Measurements from ENCODE around the gene PARD3.

PARD3 gene

GRCh38 chr10:34195364-34196057 is 619.6 kb downstream of the PARD3 start:
- no peak for DNase-seq

GRCh38 chr10:34193931-34194626 is 621.0 kb downstream of the PARD3 start:
- DNase-seq: no peak

GRCh38 chr10:34192646-34193045 is 622.5 kb downstream of the PARD3 start:
- DNase-seq: no peak

- no peak for DNase-seq
Measured at GRCh38 chr10:34191406-34191805, 623.7 kb downstream of the PARD3 start.

GRCh38 chr10:34190580-34190979 is 624.5 kb downstream of the PARD3 start:
- DNase-seq: no peak

GRCh38 chr10:34189830-34190229 is 625.3 kb downstream of the PARD3 start:
- DNase-seq: no peak

- DNase-seq: no peak
Measured at GRCh38 chr10:34188221-34188620, 626.9 kb downstream of the PARD3 start.

- DNase-seq: no peak
Measured at GRCh38 chr10:34187201-34187600, 627.9 kb downstream of the PARD3 start.

- DNase-seq: no peak
Measured at GRCh38 chr10:34186745-34187144, 628.4 kb downstream of the PARD3 start.

GRCh38 chr10:34185998-34186397 is 629.1 kb downstream of the PARD3 start:
- DNase-seq: no peak

GRCh38 chr10:34184939-34185386 is 630.1 kb downstream of the PARD3 start:
- no peak for DNase-seq

- no peak for DNase-seq
Measured at GRCh38 chr10:34184397-34184796, 630.7 kb downstream of the PARD3 start.

GRCh38 chr10:34183016-34183796 is 631.9 kb downstream of the PARD3 start:
- DNase-seq: no peak

- no peak for DNase-seq
Measured at GRCh38 chr10:34181553-34182300, 633.4 kb downstream of the PARD3 start.

- no peak for DNase-seq
Measured at GRCh38 chr10:34180749-34181148, 634.3 kb downstream of the PARD3 start.

- no peak for DNase-seq
Measured at GRCh38 chr10:34179280-34179679, 635.8 kb downstream of the PARD3 start.

- no peak for DNase-seq
Measured at GRCh38 chr10:34178756-34179155, 636.3 kb downstream of the PARD3 start.

GRCh38 chr10:34178196-34178595 is 636.9 kb downstream of the PARD3 start:
- no peak for DNase-seq

- no peak for DNase-seq
Measured at GRCh38 chr10:34177445-34177844, 637.7 kb downstream of the PARD3 start.

- DNase-seq: no peak
Measured at GRCh38 chr10:34176351-34176750, 638.7 kb downstream of the PARD3 start.

- DNase-seq: no peak
Measured at GRCh38 chr10:34175121-34175520, 640.0 kb downstream of the PARD3 start.

GRCh38 chr10:34172936-34173533 is 642.1 kb downstream of the PARD3 start:
- DNase-seq: no peak

Data from SHP77 treated with DMSO at 0.1 percent for 48 hours (cell line).